ENCODE data around the gene DTNBP1.
A peak's percentile ranks its signal among the peaks of the same experiment; 100 is the strongest.

DTNBP1 gene

GRCh38 chr6:15627821-15628220, 35.0 kb downstream of the DTNBP1 start:
- H3K4me3 ChIP-seq (ENCODE audit: low read length): no peak overlapping the region
- no peak for TF ChIP-seq CTCF (conservative IDR thresholded peaks at IDR 0.05; ENCODE audit: low read depth, low read length)
- DNase-seq (ENCODE audit: low read depth): no peak

- H3K4me3 ChIP-seq (ENCODE audit: low read length): no peak overlapping the region
- no peak for DNase-seq (ENCODE audit: low read depth)
- TF ChIP-seq CTCF (conservative IDR thresholded peaks at IDR 0.05; ENCODE audit: low read depth, low read length): no peak
Observed at GRCh38 chr6:15626878-15627674, 35.8 kb downstream of the DTNBP1 start.

- no peak for DNase-seq (ENCODE audit: low read depth)
- no peak for TF ChIP-seq CTCF (conservative IDR thresholded peaks at IDR 0.05; ENCODE audit: low read depth, low read length)
Observed at GRCh38 chr6:15626160-15626559, 36.7 kb downstream of the DTNBP1 start.

GRCh38 chr6:15623276-15624116, 39.3 kb downstream of the DTNBP1 start:
- no peak for DNase-seq (ENCODE audit: low read depth)
- no peak overlapping the region for H3K4me3 ChIP-seq (ENCODE audit: low read length)
- peak; percentile 21 for TF ChIP-seq CTCF (conservative IDR thresholded peaks at IDR 0.05; ENCODE audit: low read depth, low read length)

More at GRCh38 chr6:15626160-15626559, 36.7 kb downstream of the DTNBP1 start:
- no peak overlapping the region for H3K4me3 ChIP-seq (ENCODE audit: low read length)

- H3K4me3 ChIP-seq (ENCODE audit: low read length): no peak overlapping the region
- no peak for DNase-seq (ENCODE audit: low read depth)
- no peak for TF ChIP-seq CTCF (conservative IDR thresholded peaks at IDR 0.05; ENCODE audit: low read depth, low read length)
Observed at GRCh38 chr6:15622045-15622740, 40.6 kb downstream of the DTNBP1 start.

GRCh38 chr6:15621203-15622044, 41.4 kb downstream of the DTNBP1 start:
- no peak for DNase-seq (ENCODE audit: low read depth)
- no peak for TF ChIP-seq CTCF (conservative IDR thresholded peaks at IDR 0.05; ENCODE audit: low read depth, low read length)
- H3K4me3 ChIP-seq (ENCODE audit: low read length): no peak overlapping the region

Measured in retinal pigment epithelial cell (primary cell).